ENCODE measurements around the gene CRABP2.

The CRABP2 gene

DNA sequence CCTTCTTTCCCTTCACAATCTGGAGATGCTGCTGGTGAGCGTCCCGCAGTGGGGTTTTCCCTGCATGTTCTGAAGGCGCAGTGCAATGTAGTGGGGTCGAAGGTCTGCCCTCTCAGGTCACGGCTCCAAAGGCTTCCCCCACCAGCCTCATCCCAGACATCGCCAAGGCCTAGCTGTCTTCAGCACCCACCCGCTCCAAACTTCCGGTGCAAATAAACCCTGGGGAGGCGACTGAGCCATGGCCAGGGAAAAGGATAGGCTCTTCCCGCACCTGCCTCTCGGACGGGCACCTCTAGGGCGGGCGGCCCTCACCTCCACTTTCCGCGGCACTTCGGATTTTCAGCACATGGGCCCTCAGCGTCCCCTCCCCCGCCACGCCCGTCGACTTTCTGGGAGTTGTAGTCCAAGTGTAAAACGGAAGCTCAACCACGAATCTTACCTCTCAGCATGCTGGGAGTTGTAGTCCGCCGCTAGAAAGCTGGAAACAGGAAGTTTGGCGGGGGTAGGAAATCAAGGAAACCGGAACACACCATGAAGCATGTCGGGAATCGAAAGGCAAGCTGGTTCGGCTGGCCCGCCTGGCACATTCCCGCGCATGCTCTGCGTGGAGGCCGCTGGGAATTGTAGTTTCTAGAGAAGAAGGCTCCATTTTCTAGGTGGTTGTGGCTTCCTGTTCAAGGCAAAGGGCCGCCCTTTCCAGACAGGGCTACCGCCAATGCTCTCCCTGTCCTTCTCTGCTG, 35.5 kb upstream of the CRABP2 start, which contains the start of gene MRPL24:
Gene MRPL24, minus strand, starts transcription at position 348 of the 740 bp plus-strand sequence. CDS start 2,384 bp downstream, outside the sequence.
- Histone ChIP-seq H4K20me1 (ENCODE audit: insufficient read depth, low read length) (peaks cover 7% of the 10 kb centered on the region), H3K4me3 (ENCODE audit: low read length) (peak within 1 kb of the TSS; percentile 83), H3K27me3 (ENCODE audit: low read depth, low read length) (no peaks in the 10 kb centered on the region), H3K36me3 (replicated peaks; ENCODE audit: low read depth, low read length) (peaks cover 53% of the 10 kb centered on the region), H3K27ac (ENCODE audit: low read length) (peak within 1 kb of the TSS; percentile 81), H2AFZ (ENCODE audit: low read depth, low read length) (0 out of 2 replicates have a peak within 1 kb of the TSS, but pooled peaks have one; percentile 5), H3K9me3 (ENCODE audit: insufficient read depth, low read length) (no peaks in the 10 kb centered on the region), H3K9ac (ENCODE audit: low read length) (peak within 1 kb of the TSS; percentile 73), H3K79me2 (ENCODE audit: low read length) (peaks cover 42% of the 10 kb centered on the region), H3K4me1 (ENCODE audit: low read length) (peaks cover 16% of the 10 kb centered on the region), H3K4me2 (ENCODE audit: low read length) (peak within 1 kb of the TSS; percentile 75)
- TF ChIP-seq, protein P1, sequence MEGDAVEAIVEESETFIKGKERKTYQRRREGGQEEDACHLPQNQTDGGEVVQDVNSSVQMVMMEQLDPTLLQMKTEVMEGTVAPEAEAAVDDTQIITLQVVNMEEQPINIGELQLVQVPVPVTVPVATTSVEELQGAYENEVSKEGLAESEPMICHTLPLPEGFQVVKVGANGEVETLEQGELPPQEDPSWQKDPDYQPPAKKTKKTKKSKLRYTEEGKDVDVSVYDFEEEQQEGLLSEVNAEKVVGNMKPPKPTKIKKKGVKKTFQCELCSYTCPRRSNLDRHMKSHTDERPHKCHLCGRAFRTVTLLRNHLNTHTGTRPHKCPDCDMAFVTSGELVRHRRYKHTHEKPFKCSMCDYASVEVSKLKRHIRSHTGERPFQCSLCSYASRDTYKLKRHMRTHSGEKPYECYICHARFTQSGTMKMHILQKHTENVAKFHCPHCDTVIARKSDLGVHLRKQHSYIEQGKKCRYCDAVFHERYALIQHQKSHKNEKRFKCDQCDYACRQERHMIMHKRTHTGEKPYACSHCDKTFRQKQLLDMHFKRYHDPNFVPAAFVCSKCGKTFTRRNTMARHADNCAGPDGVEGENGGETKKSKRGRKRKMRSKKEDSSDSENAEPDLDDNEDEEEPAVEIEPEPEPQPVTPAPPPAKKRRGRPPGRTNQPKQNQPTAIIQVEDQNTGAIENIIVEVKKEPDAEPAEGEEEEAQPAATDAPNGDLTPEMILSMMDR (IDR thresholded peaks at IDR 0.05; ENCODE audit: low read depth, low read length): no peak
- TF ChIP-seq EZH2phosphoT487 (IDR thresholded peaks at IDR 0.05; ENCODE audit: low read depth): no peak

DNA sequence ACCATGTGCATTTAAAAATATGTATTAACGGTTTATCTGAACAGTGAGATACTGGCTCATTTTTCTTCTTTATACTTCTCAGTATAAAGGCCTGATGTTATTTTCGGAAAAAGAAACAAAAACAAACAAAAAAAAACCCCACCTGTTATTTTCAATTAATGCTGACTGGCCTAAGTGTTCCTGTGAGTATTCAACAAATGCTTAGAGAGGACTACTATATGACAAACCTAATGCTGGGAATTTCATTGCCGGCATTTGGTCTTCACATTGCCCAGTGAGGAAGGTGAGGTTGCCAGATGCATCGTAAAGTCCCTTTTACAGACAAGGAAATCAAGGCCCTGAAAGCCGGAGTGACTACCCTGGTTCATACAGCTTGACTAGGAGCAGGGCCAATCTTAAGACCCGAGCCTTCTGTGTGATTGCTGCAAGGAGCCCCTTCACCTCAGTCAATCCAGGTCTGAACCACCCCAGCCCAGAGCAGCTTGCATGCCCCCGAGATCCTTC, 34.9 kb upstream of the CRABP2 start:
- no peak for TF ChIP-seq EZH2phosphoT487 (IDR thresholded peaks at IDR 0.05; ENCODE audit: low read depth)
- TF ChIP-seq, protein P1 (IDR thresholded peaks at IDR 0.05; ENCODE audit: low read depth, low read length): no peak
- Histone ChIP-seq H3K27me3 (ENCODE audit: low read depth, low read length) (no peaks in the 10 kb centered on the region), H3K79me2 (ENCODE audit: low read length) (peaks cover 35% of the 10 kb centered on the region), H3K9ac (ENCODE audit: low read length) (peak overlapping the region; percentile 73), H3K27ac (ENCODE audit: low read length) (peak overlapping the region; percentile 81), H3K36me3 (replicated peaks; ENCODE audit: low read depth, low read length) (peaks cover 50% of the 10 kb centered on the region), H3K4me1 (ENCODE audit: low read length) (peaks cover 15% of the 10 kb centered on the region), H4K20me1 (ENCODE audit: insufficient read depth, low read length) (0 out of 2 replicates have a peak, but pooled peaks cover under 1% of the 10 kb centered on the region), H2AFZ (ENCODE audit: low read depth, low read length) (0 out of 2 replicates have a peak overlapping the region, but pooled peaks have one; percentile 5), H3K4me3 (ENCODE audit: low read length) (peak overlapping the region; percentile 83), H3K9me3 (ENCODE audit: insufficient read depth, low read length) (no peaks in the 10 kb centered on the region), H3K4me2 (ENCODE audit: low read length) (peak overlapping the region; percentile 75)

DNA sequence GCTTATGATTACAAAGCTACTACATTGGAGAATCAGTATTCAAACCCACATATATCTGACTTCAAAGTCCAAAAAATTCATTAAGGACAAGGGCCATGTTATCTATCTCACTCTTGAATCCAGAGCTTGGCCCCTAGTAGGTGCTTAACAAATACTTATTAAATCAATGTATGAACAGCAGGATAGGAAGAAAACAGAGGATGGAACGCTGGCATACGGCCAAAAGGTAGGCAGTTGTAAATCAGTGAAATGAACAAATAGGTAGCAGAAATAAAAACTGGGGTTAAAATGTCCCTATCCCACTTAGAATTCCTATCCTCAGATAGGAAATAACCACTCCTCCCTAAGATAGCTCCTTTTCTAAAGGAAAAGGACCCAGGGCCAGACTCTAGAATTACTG, 33.5 kb upstream of the CRABP2 start:
- Histone ChIP-seq H3K4me3 (ENCODE audit: low read length) (no peak overlapping the region), H3K9me3 (ENCODE audit: insufficient read depth, low read length) (no peaks in the 10 kb centered on the region), H3K27ac (ENCODE audit: low read length) (no peak overlapping the region), H3K36me3 (replicated peaks; ENCODE audit: low read depth, low read length) (peaks cover 44% of the 10 kb centered on the region), H3K79me2 (ENCODE audit: low read length) (peaks cover 25% of the 10 kb centered on the region), H3K4me2 (ENCODE audit: low read length) (no peak overlapping the region), H3K27me3 (ENCODE audit: low read depth, low read length) (no peaks in the 10 kb centered on the region), H2AFZ (ENCODE audit: low read depth, low read length) (no peak overlapping the region), H3K4me1 (ENCODE audit: low read length) (peaks cover 15% of the 10 kb centered on the region), H3K9ac (ENCODE audit: low read length) (no peak overlapping the region), H4K20me1 (ENCODE audit: insufficient read depth, low read length) (no peaks in the 10 kb centered on the region)
- TF ChIP-seq EZH2phosphoT487 (IDR thresholded peaks at IDR 0.05; ENCODE audit: low read depth): no peak
- TF ChIP-seq, protein P1 (IDR thresholded peaks at IDR 0.05; ENCODE audit: low read depth, low read length): no peak

DNA sequence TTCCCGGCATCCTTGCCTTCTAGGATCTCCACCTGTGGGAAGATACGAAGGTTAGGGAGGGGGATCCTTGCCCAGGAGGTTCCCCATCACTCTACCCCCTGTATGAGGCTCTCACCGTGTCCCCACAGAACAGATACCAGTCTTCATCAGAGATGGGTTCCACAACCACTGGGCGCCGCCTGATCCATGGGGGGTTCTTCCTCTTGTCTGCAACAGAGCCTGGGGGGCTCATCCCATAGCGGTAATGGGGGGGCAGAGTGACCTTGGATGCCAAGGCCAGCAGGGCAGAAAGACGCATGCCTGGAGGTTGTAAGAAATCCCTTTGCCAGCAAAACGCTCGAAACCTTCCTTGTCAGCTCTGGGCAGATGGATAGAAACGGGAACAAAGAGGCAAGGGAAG, 33.0 kb upstream of the CRABP2 start:
- Histone ChIP-seq H3K36me3 (replicated peaks; ENCODE audit: low read depth, low read length) (peaks cover 44% of the 10 kb centered on the region), H3K9ac (ENCODE audit: low read length) (no peak overlapping the region), H3K4me3 (ENCODE audit: low read length) (no peak overlapping the region), H3K27ac (ENCODE audit: low read length) (no peak overlapping the region), H4K20me1 (ENCODE audit: insufficient read depth, low read length) (no peaks in the 10 kb centered on the region), H3K27me3 (ENCODE audit: low read depth, low read length) (no peaks in the 10 kb centered on the region), H2AFZ (ENCODE audit: low read depth, low read length) (no peak overlapping the region), H3K4me2 (ENCODE audit: low read length) (no peak overlapping the region), H3K4me1 (ENCODE audit: low read length) (peaks cover 15% of the 10 kb centered on the region), H3K79me2 (ENCODE audit: low read length) (peaks cover 25% of the 10 kb centered on the region), H3K9me3 (ENCODE audit: insufficient read depth, low read length) (no peaks in the 10 kb centered on the region)
- TF ChIP-seq EZH2phosphoT487 (IDR thresholded peaks at IDR 0.05; ENCODE audit: low read depth): no peak
- TF ChIP-seq, protein P1 (IDR thresholded peaks at IDR 0.05; ENCODE audit: low read depth, low read length): no peak
